Loucy (cell line): ENCODE results near the gene EBF3.

Source experiments
- EZH2phosphoT487 ChIP-seq: fragments of 200-600 bp; IDR thresholded peaks from 2 replicates; pipeline ENCODE4 v1.6.1; 2018; ENCODE audit warnings: antibody characterized with exemption, mild to moderate bottlenecking, moderate library complexity, borderline replicate concordance
- TF ChIP-seq, protein P1 (sequence below): fragments of 200-600 bp; sonication (generic); conservative IDR thresholded peaks from 2 replicates; pipeline ENCODE4 v1.5.1; 2014; ENCODE audit warnings: mild to moderate bottlenecking, antibody characterized with exemption, low read length

- TF ChIP-seq, protein P1, sequence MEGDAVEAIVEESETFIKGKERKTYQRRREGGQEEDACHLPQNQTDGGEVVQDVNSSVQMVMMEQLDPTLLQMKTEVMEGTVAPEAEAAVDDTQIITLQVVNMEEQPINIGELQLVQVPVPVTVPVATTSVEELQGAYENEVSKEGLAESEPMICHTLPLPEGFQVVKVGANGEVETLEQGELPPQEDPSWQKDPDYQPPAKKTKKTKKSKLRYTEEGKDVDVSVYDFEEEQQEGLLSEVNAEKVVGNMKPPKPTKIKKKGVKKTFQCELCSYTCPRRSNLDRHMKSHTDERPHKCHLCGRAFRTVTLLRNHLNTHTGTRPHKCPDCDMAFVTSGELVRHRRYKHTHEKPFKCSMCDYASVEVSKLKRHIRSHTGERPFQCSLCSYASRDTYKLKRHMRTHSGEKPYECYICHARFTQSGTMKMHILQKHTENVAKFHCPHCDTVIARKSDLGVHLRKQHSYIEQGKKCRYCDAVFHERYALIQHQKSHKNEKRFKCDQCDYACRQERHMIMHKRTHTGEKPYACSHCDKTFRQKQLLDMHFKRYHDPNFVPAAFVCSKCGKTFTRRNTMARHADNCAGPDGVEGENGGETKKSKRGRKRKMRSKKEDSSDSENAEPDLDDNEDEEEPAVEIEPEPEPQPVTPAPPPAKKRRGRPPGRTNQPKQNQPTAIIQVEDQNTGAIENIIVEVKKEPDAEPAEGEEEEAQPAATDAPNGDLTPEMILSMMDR = no peak
- TF ChIP-seq EZH2phosphoT487 = no peak
Measured at GRCh38 chr10:129815898-129816655, 148.0 kb downstream of the EBF3 start.
